ENCODE data around the gene DOCK9.

Gene DOCK9

GRCh38 chr13:98985591-98985990 lies 7.7 kb upstream of the DOCK9 start:
- H3K4me1 ChIP-seq (ENCODE audit: low read depth, poor library complexity, severe bottlenecking), result no peaks in the 10 kb centered on the region
- no peak overlapping the region for H3K4me2 ChIP-seq
- no peaks in the 10 kb centered on the region for H3K79me2 ChIP-seq (ENCODE audit: insufficient read depth, low read depth)
- no peaks in the 10 kb centered on the region for H3K27me3 ChIP-seq (ENCODE audit: insufficient read depth, low read depth)
- no peak overlapping the region for H2AFZ ChIP-seq (ENCODE audit: low read depth)
- no peak overlapping the region for H3K9ac ChIP-seq
- H4K20me1 ChIP-seq (ENCODE audit: insufficient read depth), result no peaks in the 10 kb centered on the region
- TF ChIP-seq, protein P1, sequence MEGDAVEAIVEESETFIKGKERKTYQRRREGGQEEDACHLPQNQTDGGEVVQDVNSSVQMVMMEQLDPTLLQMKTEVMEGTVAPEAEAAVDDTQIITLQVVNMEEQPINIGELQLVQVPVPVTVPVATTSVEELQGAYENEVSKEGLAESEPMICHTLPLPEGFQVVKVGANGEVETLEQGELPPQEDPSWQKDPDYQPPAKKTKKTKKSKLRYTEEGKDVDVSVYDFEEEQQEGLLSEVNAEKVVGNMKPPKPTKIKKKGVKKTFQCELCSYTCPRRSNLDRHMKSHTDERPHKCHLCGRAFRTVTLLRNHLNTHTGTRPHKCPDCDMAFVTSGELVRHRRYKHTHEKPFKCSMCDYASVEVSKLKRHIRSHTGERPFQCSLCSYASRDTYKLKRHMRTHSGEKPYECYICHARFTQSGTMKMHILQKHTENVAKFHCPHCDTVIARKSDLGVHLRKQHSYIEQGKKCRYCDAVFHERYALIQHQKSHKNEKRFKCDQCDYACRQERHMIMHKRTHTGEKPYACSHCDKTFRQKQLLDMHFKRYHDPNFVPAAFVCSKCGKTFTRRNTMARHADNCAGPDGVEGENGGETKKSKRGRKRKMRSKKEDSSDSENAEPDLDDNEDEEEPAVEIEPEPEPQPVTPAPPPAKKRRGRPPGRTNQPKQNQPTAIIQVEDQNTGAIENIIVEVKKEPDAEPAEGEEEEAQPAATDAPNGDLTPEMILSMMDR (conservative IDR thresholded peaks at IDR 0.05; ENCODE audit: low read depth, low read length), result no peak
- H3K27ac ChIP-seq, result no peak overlapping the region
- H3K4me3 ChIP-seq (IDR thresholded peaks at IDR 0.05; ENCODE audit: insufficient read depth, low read depth, low read length), result no peak overlapping the region
- H3K36me3 ChIP-seq (ENCODE audit: insufficient read depth), result no peaks in the 10 kb centered on the region

- TF ChIP-seq, protein P1 (conservative IDR thresholded peaks at IDR 0.05; ENCODE audit: low read depth, low read length), result no peak
- H4K20me1 ChIP-seq (ENCODE audit: insufficient read depth), result no peaks in the 10 kb centered on the region
- no peaks in the 10 kb centered on the region for H3K36me3 ChIP-seq (ENCODE audit: insufficient read depth)
- H3K79me2 ChIP-seq (ENCODE audit: insufficient read depth, low read depth), result no peaks in the 10 kb centered on the region
- no peak overlapping the region for H3K9ac ChIP-seq
- H3K4me1 ChIP-seq (ENCODE audit: low read depth, poor library complexity, severe bottlenecking), result no peaks in the 10 kb centered on the region
- no peak overlapping the region for H3K27ac ChIP-seq
- no peak overlapping the region for H3K4me2 ChIP-seq
- no peak overlapping the region for H3K4me3 ChIP-seq (IDR thresholded peaks at IDR 0.05; ENCODE audit: insufficient read depth, low read depth, low read length)
- no peak overlapping the region for H2AFZ ChIP-seq (ENCODE audit: low read depth)
- no peaks in the 10 kb centered on the region for H3K27me3 ChIP-seq (ENCODE audit: insufficient read depth, low read depth)
Measured at GRCh38 chr13:98984983-98985382, 7.1 kb upstream of the DOCK9 start.

DNA sequence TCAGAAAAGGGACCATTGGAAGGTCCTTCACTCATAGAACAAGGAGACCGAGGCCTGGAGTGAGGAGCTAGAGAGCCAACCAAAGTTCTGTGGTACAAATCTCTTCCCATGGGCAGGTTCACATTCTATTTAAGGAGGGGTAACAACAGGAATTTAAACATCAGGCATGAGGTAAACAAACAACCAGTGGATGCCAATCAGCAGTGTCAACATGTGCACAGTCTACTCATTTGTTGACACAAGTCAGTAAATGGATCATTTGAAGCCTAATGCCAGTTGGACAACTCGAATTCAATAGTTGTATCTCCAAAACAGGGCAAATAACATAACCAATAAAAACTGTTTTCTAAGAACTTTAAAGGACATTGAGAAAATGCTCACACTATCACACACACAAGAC lies 6.3 kb upstream of the DOCK9 start:
- H3K79me2 ChIP-seq (ENCODE audit: insufficient read depth, low read depth), result no peaks in the 10 kb centered on the region
- H2AFZ ChIP-seq (ENCODE audit: low read depth), result no peak overlapping the region
- no peaks in the 10 kb centered on the region for H3K27me3 ChIP-seq (ENCODE audit: insufficient read depth, low read depth)
- no peaks in the 10 kb centered on the region for H3K36me3 ChIP-seq (ENCODE audit: insufficient read depth)
- no peak overlapping the region for H3K4me3 ChIP-seq (IDR thresholded peaks at IDR 0.05; ENCODE audit: insufficient read depth, low read depth, low read length)
- no peak overlapping the region for H3K4me2 ChIP-seq
- H3K9ac ChIP-seq, result no peak overlapping the region
- TF ChIP-seq, protein P1 (conservative IDR thresholded peaks at IDR 0.05; ENCODE audit: low read depth, low read length), result no peak
- H3K4me1 ChIP-seq (ENCODE audit: low read depth, poor library complexity, severe bottlenecking), result no peaks in the 10 kb centered on the region
- no peaks in the 10 kb centered on the region for H4K20me1 ChIP-seq (ENCODE audit: insufficient read depth)
- H3K27ac ChIP-seq, result no peak overlapping the region

- H2AFZ ChIP-seq (ENCODE audit: low read depth), result no peak overlapping the region
Measured at GRCh38 chr13:98983182-98983581, 5.3 kb upstream of the DOCK9 start.

More at GRCh38 chr13:98983182-98983581, 5.3 kb upstream of the DOCK9 start:
- H3K4me1 ChIP-seq (ENCODE audit: low read depth, poor library complexity, severe bottlenecking), result no peaks in the 10 kb centered on the region
- no peaks in the 10 kb centered on the region for H3K36me3 ChIP-seq (ENCODE audit: insufficient read depth)
- H4K20me1 ChIP-seq (ENCODE audit: insufficient read depth), result no peaks in the 10 kb centered on the region
- H3K4me3 ChIP-seq (IDR thresholded peaks at IDR 0.05; ENCODE audit: insufficient read depth, low read depth, low read length), result no peak overlapping the region
- no peaks in the 10 kb centered on the region for H3K27me3 ChIP-seq (ENCODE audit: insufficient read depth, low read depth)
- H3K27ac ChIP-seq, result no peak overlapping the region
- TF ChIP-seq, protein P1 (conservative IDR thresholded peaks at IDR 0.05; ENCODE audit: low read depth, low read length), result no peak
- H3K4me2 ChIP-seq, result no peak overlapping the region
- H3K9ac ChIP-seq, result no peak overlapping the region
- no peaks in the 10 kb centered on the region for H3K79me2 ChIP-seq (ENCODE audit: insufficient read depth, low read depth)
